CD14-positive monocyte (primary cell): Measurements from ENCODE around the gene FRMD3. TPM values are rescaled to one million over a fixed set of nuclear protein-coding genes. Genes with fewer than 3 reads are reported as not detected.

Experiments used
- DNase-seq, 3 donors: peaks; one replicate each; pipeline ENCODE4 v3.0.0-alpha.2; 2011 to 2022
- H2AFZ ChIP-seq: 2 replicates; pipeline ENCODE4 v1.6.0; 2012; ENCODE audit warnings: mild to moderate bottlenecking, low read depth, low read length, inconsistent platforms; ENCODE audit not compliant: insufficient read depth, poor library complexity, severe bottlenecking
- H3K27ac ChIP-seq, 2 donors: 1 replicate in 1 of 2; 2 replicates in 1 of 2; pipeline ENCODE4 v1.5.1; 2012 to 2013; ENCODE audit warnings: low read length in 2 of 2, control low read depth in 1 of 2, inconsistent platforms in 1 of 2, low read depth in 1 of 2, mild to moderate bottlenecking in 1 of 2
- H3K27me3 ChIP-seq, 2 donors: one replicate each; pipeline versions ENCODE4 v1.6.0 to v1.6.1; 2011 to 2013; ENCODE audit warnings: low read length in 2 of 2; ENCODE audit not compliant: control insufficient read depth in 2 of 2, insufficient read depth in 2 of 2
- H3K36me3 ChIP-seq, 2 donors: replicated peaks in 1 of 2; 1 replicate in 1 of 2; 2 replicates in 1 of 2; pipeline versions ENCODE4 v1.5.1 to v1.6.1; 2012 to 2013; ENCODE audit warnings: low read length in 2 of 2, control low read depth in 1 of 2, inconsistent platforms in 1 of 2, mild to moderate bottlenecking in 1 of 2; ENCODE audit not compliant: insufficient read depth in 2 of 2, control insufficient read depth in 1 of 2
- H3K4me1 ChIP-seq, 2 donors: 1 replicate in 1 of 2; 2 replicates in 1 of 2; pipeline versions ENCODE4 v1.5.1 to v1.6.1; 2012 to 2013; ENCODE audit warnings: low read length in 2 of 2, control low read depth in 1 of 2, inconsistent platforms in 1 of 2, mild to moderate bottlenecking in 1 of 2, moderate library complexity in 1 of 2; ENCODE audit not compliant: insufficient read depth in 2 of 2, control insufficient read depth in 1 of 2
- H3K4me2 ChIP-seq: replicated peaks from 2 replicates; pipeline ENCODE3; 2012; ENCODE audit warnings: low read length, moderate library complexity, mild to moderate bottlenecking; ENCODE audit not compliant: poor library complexity, severe bottlenecking; ENCODE audit errors: extremely low read depth
- H3K4me3 ChIP-seq, 3 experiments: fragments of 200-600 bp in 1 of 3; sonication (generic) in 1 of 3; replicated peaks in 1 of 3; 1 replicate in 2 of 3; 2 replicates in 1 of 3; pipeline ENCODE4 v1.5.1; 2011 to 2013; ENCODE audit warnings: low read length in 3 of 3, mild to moderate bottlenecking in 3 of 3, control low read depth in 2 of 3, low read depth in 2 of 3, inconsistent platforms in 1 of 3, moderate library complexity in 1 of 3
- H3K79me2 ChIP-seq: 2 replicates; pipeline ENCODE4 v1.6.0; 2012; ENCODE audit warnings: mild to moderate bottlenecking, control low read depth, inconsistent platforms, low read length, moderate library complexity; ENCODE audit not compliant: insufficient read depth
- H3K9ac ChIP-seq: 2 replicates; pipeline ENCODE4 v1.6.0; 2017; ENCODE audit warnings: low read length, mild to moderate bottlenecking; ENCODE audit not compliant: insufficient read depth, poor library complexity, severe bottlenecking
- H3K9me3 ChIP-seq, 2 donors: replicated peaks in 1 of 2; 1 replicate in 1 of 2; 2 replicates in 1 of 2; pipeline versions ENCODE4 v1.5.1 to v1.6.1; 2012 to 2013; ENCODE audit warnings: low read length in 2 of 2, control low read depth in 1 of 2; ENCODE audit not compliant: control insufficient read depth in 1 of 2, insufficient read depth in 1 of 2
- H4K20me1 ChIP-seq: 2 replicates; pipeline ENCODE4 v1.6.0; 2012; ENCODE audit warnings: mild to moderate bottlenecking, low read length, control low read depth, moderate library complexity; ENCODE audit not compliant: insufficient read depth
- H3K27ac Mint-ChIP-seq, 7 donors: one replicate each; pipeline ENCODE4 v1.8.0; 2020; ENCODE audit warnings: mild to moderate bottlenecking in 7 of 7, mixed read lengths in 7 of 7, moderate library complexity in 6 of 7, inconsistent platforms in 2 of 7
- H3K27me3 Mint-ChIP-seq, 3 donors: one replicate each; pipeline ENCODE4 v1.8.0; 2021 to 2022; ENCODE audit warnings: low read depth in 3 of 3, mild to moderate bottlenecking in 3 of 3, mixed read lengths in 3 of 3, moderate library complexity in 3 of 3, inconsistent platforms in 1 of 3
- H3K36me3 Mint-ChIP-seq, 2 donors: one replicate each; pipeline ENCODE4 v1.8.0; 2020; ENCODE audit warnings: mixed read lengths in 2 of 2, inconsistent platforms in 1 of 2, mild to moderate bottlenecking in 1 of 2
- H3K4me1 Mint-ChIP-seq: one replicate; pipeline ENCODE4 v1.8.0; 2020; ENCODE audit warnings: mild to moderate bottlenecking, mixed read lengths
- H3K4me3 Mint-ChIP-seq, 2 donors: one replicate each; pipeline ENCODE4 v1.8.0; 2020; ENCODE audit warnings: mild to moderate bottlenecking in 2 of 2, mixed read lengths in 2 of 2, moderate library complexity in 1 of 2
- H3K9me3 Mint-ChIP-seq, 7 donors: one replicate each; pipeline ENCODE4 v1.8.0; 2020 to 2022; ENCODE audit warnings: mixed read lengths in 7 of 7, mild to moderate bottlenecking in 6 of 7, moderate library complexity in 6 of 7, inconsistent platforms in 2 of 7
- WGBS: methylation state at CpG from one replicate; pipeline ENCODE4 v1.1.5; 2013; ENCODE audit warnings: missing lambda C conversion rate; ENCODE audit not compliant: insufficient coverage; 5-methylcytosine and 5-hydroxymethylcytosine counted together
- intact Hi-C, 2 donors: fragments of 100-400 bp; cut with micrococcal nuclease; formaldehyde crosslinking; loops; one replicate each; pipeline versions ENCODE4 v1.15.0 to v1.15.1; 2023
- polyA plus RNA-seq, 3 donors: library from polyadenylated mRNA; depleted of rRNA in 1 of 3; unstranded in 2 of 3; stranded (reverse) in 1 of 3; fragments of 300-500 nt in 2 of 3; fragments of >200 nt in 1 of 3; fragmentation: Illumina TruSeq in 2 of 3; gene quantifications; 1 replicate in 2 of 3; 2 replicates in 1 of 3; pipeline ENCODE4 v1.2.3, GENCODE V29; 2012 to 2021
- TF ChIP-seq, protein P1 (sequence below): fragments of 200-600 bp; IDR thresholded peaks from one replicate; pipeline ENCODE4 v1.8.0; 2022; ENCODE audit warnings: antibody characterized with exemption, mild to moderate bottlenecking

FRMD3 gene
- polyA plus RNA-seq, 3 donors, result 2.8 to 9.8 (median 4.2) TPM

DNA sequence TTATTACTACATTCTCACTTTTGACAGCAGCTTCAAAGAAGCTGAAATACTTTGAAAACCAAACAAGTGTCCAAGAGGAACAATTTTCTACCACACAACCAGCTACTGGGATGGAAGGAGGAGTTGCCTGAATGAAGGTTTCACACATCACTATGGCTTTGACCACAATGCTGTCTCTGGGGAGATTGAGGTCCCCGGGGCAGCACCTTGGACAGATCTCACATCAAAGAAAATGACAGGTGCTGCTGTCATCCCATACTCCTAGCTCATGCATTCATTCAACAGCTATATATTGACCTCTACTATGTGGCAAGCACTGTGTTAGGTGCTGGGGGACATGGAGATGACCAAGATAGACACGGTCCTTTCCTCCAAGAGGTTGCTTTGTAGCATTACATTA, 242.1 kb downstream of the FRMD3 start:
- peaks cover 0 to 4% (median 0%) of the 10 kb centered on the region in 7 donors for H3K9me3 Mint-ChIP-seq
- H3K36me3 Mint-ChIP-seq, result peaks cover 17 to 35% of the 10 kb centered on the region in 2 donors
- H3K27ac ChIP-seq, result no peak overlapping the region
- peaks cover 0 to 2% (median 1%) of the 10 kb centered on the region in 3 donors for H3K27me3 Mint-ChIP-seq
- no peak overlapping the region for H3K4me2 ChIP-seq
- no peak overlapping the region for H3K4me3 ChIP-seq
- no peaks in the 10 kb centered on the region for H3K4me1 Mint-ChIP-seq
- no peaks in the 10 kb centered on the region for H3K79me2 ChIP-seq
- intact Hi-C loops, result no loop called here
- no peak overlapping the region for H3K9ac ChIP-seq
- no peaks in the 10 kb centered on the region for H3K4me1 ChIP-seq
- no peaks in the 10 kb centered on the region for H4K20me1 ChIP-seq
- DNase-seq, result no peak
- TF ChIP-seq, protein P1, sequence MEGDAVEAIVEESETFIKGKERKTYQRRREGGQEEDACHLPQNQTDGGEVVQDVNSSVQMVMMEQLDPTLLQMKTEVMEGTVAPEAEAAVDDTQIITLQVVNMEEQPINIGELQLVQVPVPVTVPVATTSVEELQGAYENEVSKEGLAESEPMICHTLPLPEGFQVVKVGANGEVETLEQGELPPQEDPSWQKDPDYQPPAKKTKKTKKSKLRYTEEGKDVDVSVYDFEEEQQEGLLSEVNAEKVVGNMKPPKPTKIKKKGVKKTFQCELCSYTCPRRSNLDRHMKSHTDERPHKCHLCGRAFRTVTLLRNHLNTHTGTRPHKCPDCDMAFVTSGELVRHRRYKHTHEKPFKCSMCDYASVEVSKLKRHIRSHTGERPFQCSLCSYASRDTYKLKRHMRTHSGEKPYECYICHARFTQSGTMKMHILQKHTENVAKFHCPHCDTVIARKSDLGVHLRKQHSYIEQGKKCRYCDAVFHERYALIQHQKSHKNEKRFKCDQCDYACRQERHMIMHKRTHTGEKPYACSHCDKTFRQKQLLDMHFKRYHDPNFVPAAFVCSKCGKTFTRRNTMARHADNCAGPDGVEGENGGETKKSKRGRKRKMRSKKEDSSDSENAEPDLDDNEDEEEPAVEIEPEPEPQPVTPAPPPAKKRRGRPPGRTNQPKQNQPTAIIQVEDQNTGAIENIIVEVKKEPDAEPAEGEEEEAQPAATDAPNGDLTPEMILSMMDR, result no peak
- H3K27me3 ChIP-seq, result no peaks in the 10 kb centered on the region
- no CpG with 5 or more reads among the region's 2 CpGs for WGBS
- no peak overlapping the region for H3K4me3 Mint-ChIP-seq
- no peak overlapping the region for H2AFZ ChIP-seq
- H3K9me3 ChIP-seq, result no peaks in the 10 kb centered on the region
- H3K36me3 ChIP-seq, result peaks cover 9 to 38% of the 10 kb centered on the region in 2 donors
- H3K27ac Mint-ChIP-seq, result no peak overlapping the region

- intact Hi-C loops, result no loop called here
- no peak overlapping the region for H2AFZ ChIP-seq
- H3K79me2 ChIP-seq, result no peaks in the 10 kb centered on the region
- no peak overlapping the region for H3K27ac ChIP-seq
- Mint-ChIP-seq H3K4me3 (no peak overlapping the region), H3K36me3 (peaks cover 22 to 45% of the 10 kb centered on the region in 2 donors), H3K27me3 (peaks cover 0 to 2% (median 1%) of the 10 kb centered on the region in 3 donors), H3K4me1 (no peaks in the 10 kb centered on the region), H3K27ac (no peak overlapping the region), H3K9me3 (peaks cover 0 to 4% (median 0%) of the 10 kb centered on the region in 7 donors)
- H3K4me2 ChIP-seq, result no peak overlapping the region
- H3K4me3 ChIP-seq, result no peak overlapping the region
- no peaks in the 10 kb centered on the region for H3K9me3 ChIP-seq
- H3K4me1 ChIP-seq, result no peaks in the 10 kb centered on the region
- H4K20me1 ChIP-seq, result no peaks in the 10 kb centered on the region
- peaks cover 9 to 38% of the 10 kb centered on the region in 2 donors for H3K36me3 ChIP-seq
- TF ChIP-seq, protein P1, result no peak
- H3K9ac ChIP-seq, result no peak overlapping the region
- WGBS, result 86% methylated on average over 1 of the region's 2 CpGs
- H3K27me3 ChIP-seq, result no peaks in the 10 kb centered on the region
- no peak for DNase-seq
Measured at GRCh38 chr9:83294816-83295215, 243.4 kb downstream of the FRMD3 start.
